Colonic mucosa (tissue), 4 donors: ENCODE measurements around the gene TMEM117. TPM values are rescaled to one million over a fixed set of nuclear protein-coding genes. Genes with fewer than 3 reads are reported as not detected.
A peak's percentile ranks its signal among the peaks of the same experiment; 100 is the strongest.

Experiments used
- DNase-seq: peaks from one replicate; pipeline ENCODE4 v3.0.0-alpha.2; 2020
- H3K27ac ChIP-seq: fragments of 200-600 bp; one replicate; pipeline ENCODE4 v1.8.0; 2021
- H3K27me3 ChIP-seq: fragments of 200-600 bp; one replicate; pipeline ENCODE4 v1.8.0; 2021
- H3K36me3 ChIP-seq: fragments of 200-600 bp; one replicate; pipeline ENCODE4 v1.8.0; 2021
- H3K4me1 ChIP-seq: fragments of 200-600 bp; one replicate; pipeline ENCODE4 v1.8.0; 2021; ENCODE audit warnings: mild to moderate bottlenecking
- H3K4me3 ChIP-seq: fragments of 200-600 bp; one replicate; pipeline ENCODE4 v1.8.0; 2021
- H3K9ac ChIP-seq, 2 donors: one replicate each; pipeline ENCODE4 v1.7.0; 2013; ENCODE audit warnings: control low read depth in 2 of 2, low read depth in 2 of 2, low read length in 2 of 2
- H3K9me3 ChIP-seq: fragments of 200-600 bp; one replicate; pipeline ENCODE4 v1.8.0; 2021
- CTCF ChIP-seq: fragments of 200-600 bp; IDR thresholded peaks from one replicate; pipeline ENCODE4 v1.8.0; 2022; ENCODE audit warnings: antibody characterized with exemption, mild to moderate bottlenecking
- intact Hi-C: fragments of 100-400 bp; cut with DNase I; formaldehyde crosslinking; loops from one replicate; pipeline ENCODE4 v1.14.1; 2022
- total RNA-seq, 2 donors: library from RNA; stranded (reverse); fragmentation: NEBNext Ultra II Directional in 1 of 2; extraction: Animal tissue kit (Norgen Biotek cat#: 25700) in 1 of 2; gene quantifications; one replicate each; pipeline ENCODE4 v1.2.1, GENCODE V29; 2021
- donor health status: healthy.
- donor health status: DM: no; HTN: no; CAD: no.
- donor health status: DM: no; HTN: no; CAD: no.

TMEM117 gene
- total RNA-seq, 2 donors from 2014 or later: 7.4 to 8.0 TPM

- DNase-seq: peak; percentile 30
- H3K4me3 ChIP-seq: no peak overlapping the region
- peak; percentile 56 for TF ChIP-seq CTCF
- H3K36me3 ChIP-seq: no peaks in the 10 kb centered on the region
- no peak overlapping the region for H3K27ac ChIP-seq
- no peak overlapping the region for H3K9ac ChIP-seq
- no peaks in the 10 kb centered on the region for H3K4me1 ChIP-seq
- intact Hi-C loops: no loop called here
- H3K9me3 ChIP-seq: no peaks in the 10 kb centered on the region
- H3K27me3 ChIP-seq: no peaks in the 10 kb centered on the region
Measured at GRCh38 chr12:44000309-44000952, 164.6 kb downstream of the TMEM117 start.

- Histone ChIP-seq H3K36me3 (no peaks in the 10 kb centered on the region), H3K9me3 (no peaks in the 10 kb centered on the region), H3K4me1 (no peaks in the 10 kb centered on the region), H3K27ac (no peak overlapping the region), H3K9ac (no peak overlapping the region), H3K27me3 (no peaks in the 10 kb centered on the region), H3K4me3 (no peak overlapping the region)
- intact Hi-C loops: no loop called here
- no peak for TF ChIP-seq CTCF
- no peak for DNase-seq
Measured at GRCh38 chr12:44002607-44003006, 166.7 kb downstream of the TMEM117 start.

- Histone ChIP-seq H3K4me1 (no peaks in the 10 kb centered on the region), H3K4me3 (no peak overlapping the region), H3K27ac (no peak overlapping the region), H3K27me3 (no peaks in the 10 kb centered on the region), H3K9ac (no peak overlapping the region), H3K36me3 (no peaks in the 10 kb centered on the region), H3K9me3 (no peaks in the 10 kb centered on the region)
- DNase-seq: no peak
- no peak for TF ChIP-seq CTCF
- intact Hi-C loops: no loop called here
Measured at GRCh38 chr12:44003721-44004120, 167.8 kb downstream of the TMEM117 start.

- H3K4me1 ChIP-seq: no peaks in the 10 kb centered on the region
- H3K9ac ChIP-seq: no peak overlapping the region
- TF ChIP-seq CTCF: peak; percentile 39
- H3K27ac ChIP-seq: no peak overlapping the region
- intact Hi-C loops: loop anchor here (10.0 kb wide), 1 partner anchor 759 kb away; no protein-coding TSS in a partner anchor
- no peaks in the 10 kb centered on the region for H3K36me3 ChIP-seq
- no peaks in the 10 kb centered on the region for H3K9me3 ChIP-seq
- H3K4me3 ChIP-seq: no peak overlapping the region
- no peak for DNase-seq
- no peaks in the 10 kb centered on the region for H3K27me3 ChIP-seq
Measured at GRCh38 chr12:44015333-44015941, 179.6 kb downstream of the TMEM117 start.

- no peak overlapping the region for H3K27ac ChIP-seq
- H3K27me3 ChIP-seq: no peaks in the 10 kb centered on the region
- DNase-seq: no peak
- no peaks in the 10 kb centered on the region for H3K4me1 ChIP-seq
- H3K9ac ChIP-seq: no peak overlapping the region
- TF ChIP-seq CTCF: no peak
- intact Hi-C loops: loop anchor here (10.0 kb wide), 1 partner anchor 758 kb away; no protein-coding TSS in a partner anchor
- H3K36me3 ChIP-seq: no peaks in the 10 kb centered on the region
- H3K4me3 ChIP-seq: no peak overlapping the region
- no peaks in the 10 kb centered on the region for H3K9me3 ChIP-seq
Measured at GRCh38 chr12:44017216-44017615, 181.3 kb downstream of the TMEM117 start.
